Gastroesophageal sphincter (tissue), 3 donors: ENCODE measurements around the gene SLC6A2.

ENCODE experiments used
- EP300 ChIP-seq: sonication (generic); formaldehyde crosslinking; IDR thresholded peaks from one replicate; pipeline ENCODE4 v1.6.1; 2017; ENCODE audit warnings: antibody characterized with exemption, mild to moderate bottlenecking
- POLR2A ChIP-seq, 2 donors: fragments of 450-650 bp; IDR thresholded peaks; one replicate each; pipeline ENCODE4 v1.6.1; 2017; ENCODE audit warnings: antibody characterized with exemption in 2 of 2, mild to moderate bottlenecking in 2 of 2, moderate library complexity in 1 of 2
- POLR2AphosphoS5 ChIP-seq: sonication (generic); formaldehyde crosslinking; IDR thresholded peaks from one replicate; pipeline ENCODE4 v1.6.1; 2017; ENCODE audit warnings: antibody characterized with exemption
- TF ChIP-seq, protein P1 (sequence below), 4 experiments: fragments of 200-600 bp in 2 of 4; fragments of 450-650 bp in 2 of 4; sonication (generic) in 1 of 4; IDR thresholded peaks; one replicate each; pipeline ENCODE4 v1.5.1; 2017 to 2019; ENCODE audit warnings: antibody characterized with exemption in 4 of 4, mild to moderate bottlenecking in 2 of 4, moderate library complexity in 2 of 4

DNA sequence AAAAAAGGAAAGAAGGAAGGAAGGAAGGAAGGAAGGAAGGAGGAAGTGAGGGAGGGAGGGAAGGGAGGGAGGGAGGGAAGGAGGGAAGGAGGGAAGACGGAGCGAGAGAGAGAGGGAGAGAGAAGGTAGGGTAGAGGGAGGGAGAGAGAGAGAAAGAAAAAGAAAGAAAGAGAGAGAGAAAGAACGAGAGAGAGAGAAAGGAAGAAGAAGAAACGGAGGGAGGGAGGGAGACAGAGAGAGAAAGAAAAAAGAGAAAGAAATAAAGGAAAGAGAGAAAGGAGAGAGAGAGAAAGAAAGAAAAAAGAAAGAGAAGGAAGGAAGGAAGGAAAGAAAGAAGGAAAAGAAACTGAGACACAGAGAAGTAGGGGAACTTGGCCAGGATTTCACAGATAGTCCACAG is 8.4 kb upstream of the SLC6A2 start:
- TF ChIP-seq, protein P1, sequence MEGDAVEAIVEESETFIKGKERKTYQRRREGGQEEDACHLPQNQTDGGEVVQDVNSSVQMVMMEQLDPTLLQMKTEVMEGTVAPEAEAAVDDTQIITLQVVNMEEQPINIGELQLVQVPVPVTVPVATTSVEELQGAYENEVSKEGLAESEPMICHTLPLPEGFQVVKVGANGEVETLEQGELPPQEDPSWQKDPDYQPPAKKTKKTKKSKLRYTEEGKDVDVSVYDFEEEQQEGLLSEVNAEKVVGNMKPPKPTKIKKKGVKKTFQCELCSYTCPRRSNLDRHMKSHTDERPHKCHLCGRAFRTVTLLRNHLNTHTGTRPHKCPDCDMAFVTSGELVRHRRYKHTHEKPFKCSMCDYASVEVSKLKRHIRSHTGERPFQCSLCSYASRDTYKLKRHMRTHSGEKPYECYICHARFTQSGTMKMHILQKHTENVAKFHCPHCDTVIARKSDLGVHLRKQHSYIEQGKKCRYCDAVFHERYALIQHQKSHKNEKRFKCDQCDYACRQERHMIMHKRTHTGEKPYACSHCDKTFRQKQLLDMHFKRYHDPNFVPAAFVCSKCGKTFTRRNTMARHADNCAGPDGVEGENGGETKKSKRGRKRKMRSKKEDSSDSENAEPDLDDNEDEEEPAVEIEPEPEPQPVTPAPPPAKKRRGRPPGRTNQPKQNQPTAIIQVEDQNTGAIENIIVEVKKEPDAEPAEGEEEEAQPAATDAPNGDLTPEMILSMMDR (IDR thresholded peaks at IDR 0.05), result no peak
- no peak for TF ChIP-seq POLR2A (IDR thresholded peaks at IDR 0.05)
- no peak for TF ChIP-seq EP300
- TF ChIP-seq POLR2AphosphoS5, result no peak
